ENCODE results near the gene PSMB8. TPM values are rescaled to one million over a fixed set of nuclear protein-coding genes. Genes with fewer than 3 reads are reported as not detected.

Gene PSMB8
- polyA plus RNA-seq, 1 donor (not counting 4 experiments of a cell fraction or from before 2014, with no cell fraction given) = 63.4 TPM

- FAIRE-seq (no peak), DNase-seq (ENCODE audit: low read depth, low spot score) (no peak)
- peaks cover 25 to 36% of the 10 kb centered on the region in 2 experiments for H3K36me3 ChIP-seq (ENCODE audit: control insufficient read depth in 2 of 2, extremely low read depth in 1 of 2, insufficient read depth in 2 of 2, low read length in 2 of 2)
- H3K4me3 ChIP-seq (ENCODE audit: control insufficient read depth in 2 of 3, extremely low read depth in 1 of 3, insufficient read depth in 2 of 3, low read depth in 1 of 3, low read length in 3 of 3) = no peak overlapping the region
- dilution Hi-C loops (cut with MboI; ENCODE audit: extremely low pct_ligation_motif_present, low sequenced_read_pairs) = no loop called here
- H3K4me1 ChIP-seq (ENCODE audit: control insufficient read depth, extremely low read depth, insufficient read depth, low read length) = peaks cover 18% of the 10 kb centered on the region
- H3K79me2 ChIP-seq (ENCODE audit: control insufficient read depth, insufficient read depth, low read length) = peaks cover 3% of the 10 kb centered on the region
- H3K27me3 ChIP-seq (ENCODE audit: control insufficient read depth, extremely low read depth, insufficient read depth, low read length) = no peaks in the 10 kb centered on the region
- no peaks in the 10 kb centered on the region for H4K20me1 ChIP-seq (ENCODE audit: control insufficient read depth, extremely low read depth, insufficient read depth, low read length)
- no peaks in the 10 kb centered on the region for H3K9me1 ChIP-seq (ENCODE audit: control insufficient read depth, extremely low read depth, insufficient read depth, low read length)
- no peak overlapping the region for H3K27ac ChIP-seq (ENCODE audit: control insufficient read depth, insufficient read depth, low read length)
- no peak for TF ChIP-seq EZH2 (IDR thresholded peaks at IDR 0.05; ENCODE audit: low read length)
- TF ChIP-seq CTCF (optimal IDR thresholded peaks at IDR 0.05 in 1 of 3, IDR thresholded peaks at IDR 0.05 in 1 of 3, conservative IDR thresholded peaks at IDR 0.05 in 1 of 3; ENCODE audit: extremely low read depth in 1 of 3, insufficient read depth in 2 of 3, low read length in 3 of 3) = no peak
- no peak overlapping the region for H3K9ac ChIP-seq (ENCODE audit: control insufficient read depth, extremely low read depth, insufficient read depth, low read length)
- H3K4me2 ChIP-seq (ENCODE audit: control insufficient read depth, extremely low read depth, insufficient read depth, low read depth, low read length) = no peak overlapping the region
- no peaks in the 10 kb centered on the region for H3K9me3 ChIP-seq (ENCODE audit: control insufficient read depth, low read depth, low read length)
- no peak overlapping the region for H2AFZ ChIP-seq (ENCODE audit: control insufficient read depth, low read length)
Observed at GRCh38 chr6:32845384-32845884, 1.6 kb upstream of the PSMB8 start.

GRCh38 chr6:32844839-32845383 is 1.1 kb upstream of the PSMB8 start:
- H3K4me1 ChIP-seq (ENCODE audit: control insufficient read depth, extremely low read depth, insufficient read depth, low read length) = peaks cover 18% of the 10 kb centered on the region
- TF ChIP-seq CTCF (optimal IDR thresholded peaks at IDR 0.05 in 1 of 3, IDR thresholded peaks at IDR 0.05 in 1 of 3, conservative IDR thresholded peaks at IDR 0.05 in 1 of 3; ENCODE audit: extremely low read depth in 1 of 3, insufficient read depth in 2 of 3, low read length in 3 of 3) (no peak), EZH2 (IDR thresholded peaks at IDR 0.05; ENCODE audit: low read length) (no peak)
- H3K9ac ChIP-seq (ENCODE audit: control insufficient read depth, extremely low read depth, insufficient read depth, low read length) = no peak overlapping the region
- no peak for DNase-seq (ENCODE audit: low read depth, low spot score)
- no peak overlapping the region for H2AFZ ChIP-seq (ENCODE audit: control insufficient read depth, low read length)
- peak overlapping the region in 2 of 3 experiments; percentile 23 to 95 for H3K4me3 ChIP-seq (ENCODE audit: control insufficient read depth in 2 of 3, extremely low read depth in 1 of 3, insufficient read depth in 2 of 3, low read depth in 1 of 3, low read length in 3 of 3)
- peak overlapping the region; percentile 89 for H3K4me2 ChIP-seq (ENCODE audit: control insufficient read depth, extremely low read depth, insufficient read depth, low read depth, low read length)
- peaks cover 22 to 31% of the 10 kb centered on the region in 2 experiments for H3K36me3 ChIP-seq (ENCODE audit: control insufficient read depth in 2 of 2, extremely low read depth in 1 of 2, insufficient read depth in 2 of 2, low read length in 2 of 2)
- H3K27ac ChIP-seq (ENCODE audit: control insufficient read depth, insufficient read depth, low read length) = peak overlapping the region; percentile 24
- FAIRE-seq = no peak
- dilution Hi-C loops (cut with MboI; ENCODE audit: extremely low pct_ligation_motif_present, low sequenced_read_pairs) = no loop called here
- H3K79me2 ChIP-seq (ENCODE audit: control insufficient read depth, insufficient read depth, low read length) = peaks cover 3% of the 10 kb centered on the region
- no peaks in the 10 kb centered on the region for H4K20me1 ChIP-seq (ENCODE audit: control insufficient read depth, extremely low read depth, insufficient read depth, low read length)
- H3K9me1 ChIP-seq (ENCODE audit: control insufficient read depth, extremely low read depth, insufficient read depth, low read length) = no peaks in the 10 kb centered on the region
- H3K27me3 ChIP-seq (ENCODE audit: control insufficient read depth, extremely low read depth, insufficient read depth, low read length) = no peaks in the 10 kb centered on the region
- no peaks in the 10 kb centered on the region for H3K9me3 ChIP-seq (ENCODE audit: control insufficient read depth, low read depth, low read length)

Data from keratinocyte (primary cell).